Tibial nerve (tissue), 4 donors: ENCODE measurements around the gene ABR. TPM values are rescaled to one million over a fixed set of nuclear protein-coding genes. Genes with fewer than 3 reads are reported as not detected.

Experiments used
- DNase-seq, 2 donors: peaks; one replicate each; pipeline ENCODE4 v3.0.0-alpha.2; 2019; ENCODE audit warnings: low spot score in 2 of 2
- H3K27ac ChIP-seq, 4 donors: fragments of 200-600 bp; sonication (generic) in 3 of 4; one replicate each; pipeline ENCODE4 v1.5.1; 2017 to 2019; ENCODE audit warnings: mild to moderate bottlenecking in 1 of 4
- H3K27me3 ChIP-seq, 2 donors: fragments of 200-600 bp; sonication (generic) in 1 of 2; one replicate each; pipeline versions ENCODE4 v1.5.1 to v1.6.0; 2017 to 2019
- H3K36me3 ChIP-seq, 3 donors: fragments of 200-600 bp; sonication (generic); one replicate each; pipeline ENCODE4 v1.5.1; 2018 to 2019
- H3K4me1 ChIP-seq, 4 donors: fragments of 200-600 bp; sonication (generic) in 3 of 4; one replicate each; pipeline ENCODE4 v1.5.1; 2017 to 2019
- H3K4me3 ChIP-seq, 4 donors: fragments of 200-600 bp; sonication (generic) in 3 of 4; one replicate each; pipeline ENCODE4 v1.5.1; 2017 to 2019; ENCODE audit warnings: mild to moderate bottlenecking in 1 of 4, moderate library complexity in 1 of 4
- H3K9me3 ChIP-seq, 4 donors: fragments of 200-600 bp; sonication (generic) in 3 of 4; one replicate each; pipeline ENCODE4 v1.5.1; 2017 to 2019
- CTCF ChIP-seq, 5 experiments: fragments of 200-600 bp in 3 of 5; fragments of 450-650 bp in 2 of 5; sonication (generic) in 3 of 5; IDR thresholded peaks; one replicate each; pipeline ENCODE4 v1.5.1; 2016 to 2019; ENCODE audit warnings: antibody characterized with exemption in 5 of 5, mild to moderate bottlenecking in 3 of 5, moderate library complexity in 2 of 5
- EP300 ChIP-seq, 2 donors: sonication (generic); formaldehyde crosslinking; IDR thresholded peaks; one replicate each; pipeline ENCODE4 v1.6.1; 2017; ENCODE audit warnings: antibody characterized with exemption in 2 of 2, mild to moderate bottlenecking in 1 of 2
- POLR2A ChIP-seq, 2 donors: fragments of 450-650 bp; IDR thresholded peaks; one replicate each; pipeline ENCODE4 v1.6.1; 2017; ENCODE audit warnings: antibody characterized with exemption in 2 of 2, mild to moderate bottlenecking in 2 of 2, moderate library complexity in 2 of 2
- WGBS, 2 donors: methylation state at CpG; one replicate each; pipeline ENCODE4 v1.1.5; 2018; 5-methylcytosine and 5-hydroxymethylcytosine counted together
- total RNA-seq, 4 donors: library from RNA; depleted of rRNA; stranded (reverse); fragments of >200 nt; gene quantifications; one replicate each; pipeline ENCODE4 v1.1.0, GENCODE V29; 2016

Gene ABR
- total RNA-seq, 4 donors from 2014 or later, result 88.8 to 193 (median 133) TPM

DNA sequence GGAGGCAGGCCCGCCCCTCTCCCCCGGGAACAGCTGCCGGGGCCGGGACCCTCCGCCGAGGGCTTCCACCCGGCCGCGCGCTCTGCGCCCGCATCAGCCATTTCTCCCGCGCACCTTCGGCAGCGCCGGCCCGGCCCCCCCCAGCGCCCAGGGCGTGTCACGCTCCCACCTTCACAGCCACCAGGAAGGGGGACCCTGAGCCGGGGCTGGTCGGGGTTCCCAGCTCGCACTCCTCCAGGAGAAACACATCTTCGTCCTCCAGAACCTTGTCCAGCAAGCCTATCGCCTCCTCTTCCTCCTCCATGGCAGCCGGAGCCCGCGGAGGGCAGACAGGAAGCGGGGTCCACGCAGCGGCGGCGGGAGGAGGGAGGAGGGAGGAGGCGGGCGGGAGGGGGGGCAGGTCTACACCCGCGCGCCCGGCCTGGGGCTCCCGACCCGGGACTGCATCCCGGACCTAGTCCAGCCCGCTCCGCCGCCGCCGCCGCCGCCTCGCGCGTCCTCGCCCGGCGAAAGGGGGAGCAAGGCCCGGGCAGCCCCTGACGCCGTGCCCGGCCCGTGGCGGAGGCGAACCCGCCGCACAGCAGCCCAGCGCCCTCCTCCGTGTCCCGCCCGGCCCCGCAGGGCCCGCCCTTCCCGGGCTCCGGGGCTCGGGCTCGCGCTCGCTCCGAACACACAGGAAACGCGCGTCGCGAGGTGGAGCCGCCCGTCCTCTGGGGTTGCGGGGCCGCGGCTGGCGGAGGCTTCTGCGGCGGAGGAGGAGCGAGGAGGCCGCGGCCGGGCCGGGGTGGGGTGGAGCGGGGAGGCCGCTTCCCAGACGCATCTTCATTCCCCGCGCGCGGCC lies 70.8 kb downstream of the ABR start:
- 0 to 1% methylated on average over 44 to 54 of the region's 103 CpGs for WGBS, 2 donors
- DNase-seq, result peak in 1 of 2 donors; percentile 20
- Histone ChIP-seq H3K36me3 (peaks cover 0 to 6% (median 0%) of the 10 kb centered on the region in 3 donors), H3K9me3 (no peaks in the 10 kb centered on the region), H3K4me1 (peaks cover 0 to 58% (median 38%) of the 10 kb centered on the region in 4 donors), H3K27ac (peak overlapping the region; percentile 68 to 93 (median 91)), H3K27me3 (no peaks in the 10 kb centered on the region), H3K4me3 (peak overlapping the region; percentile 69 to 92 (median 80))
- no peak for TF ChIP-seq POLR2A (IDR thresholded peaks at IDR 0.05)

- TF ChIP-seq CTCF (IDR thresholded peaks at IDR 0.05) (no peak), POLR2A (IDR thresholded peaks at IDR 0.05) (no peak), EP300 (IDR thresholded peaks at IDR 0.05) (no peak)
- Histone ChIP-seq H3K27ac (peak overlapping the region; percentile 68 to 93 (median 91)), H3K27me3 (no peaks in the 10 kb centered on the region), H3K36me3 (peaks cover 0 to 10% (median 0%) of the 10 kb centered on the region in 3 donors), H3K9me3 (no peaks in the 10 kb centered on the region), H3K4me1 (peaks cover 0 to 58% (median 38%) of the 10 kb centered on the region in 4 donors), H3K4me3 (peak overlapping the region; percentile 69 to 92 (median 80))
- DNase-seq, result no peak
- WGBS, 2 donors, result 0% methylated on average over 1 of the region's 16 CpGs; no CpG with 5 or more reads in 1 of the 2 donors
Measured at GRCh38 chr17:1108478-1108764, 71.4 kb downstream of the ABR start.

DNA sequence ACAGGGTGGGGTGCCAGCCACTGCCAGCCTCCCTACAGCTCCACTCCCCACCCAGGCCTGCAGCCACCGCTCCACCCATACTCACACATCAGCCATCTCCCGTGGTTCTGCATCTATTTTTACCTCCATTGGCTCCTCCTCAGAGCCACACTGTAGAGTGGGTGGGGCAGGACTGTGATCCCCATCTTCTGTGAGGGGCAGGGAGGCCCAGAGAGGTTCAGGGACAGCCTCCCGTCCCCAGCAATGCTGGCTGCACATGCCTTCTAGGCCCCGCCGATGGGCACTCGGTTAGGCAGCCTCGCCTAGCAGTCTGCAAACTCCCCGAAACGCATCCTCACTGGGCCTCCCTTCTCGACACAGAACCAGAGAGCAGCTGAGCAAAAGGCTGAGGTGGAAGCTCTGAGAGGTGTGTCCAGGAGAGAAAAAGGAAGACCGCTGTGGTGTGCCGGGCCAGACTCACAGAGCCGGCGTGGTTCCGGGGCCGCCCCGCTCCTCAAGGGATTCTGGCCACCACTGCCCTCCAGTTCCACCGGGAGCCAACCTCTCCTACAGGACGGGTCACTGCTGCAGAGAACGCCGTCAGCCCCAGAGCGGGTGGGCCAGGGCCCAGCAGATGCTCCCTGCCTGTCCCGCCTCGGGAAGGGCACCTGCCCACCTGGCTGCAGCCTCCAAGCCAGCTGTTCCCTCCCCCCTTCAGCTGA lies 71.9 kb downstream of the ABR start:
- peaks cover 0 to 14% (median 0%) of the 10 kb centered on the region in 3 donors for H3K36me3 ChIP-seq
- H3K4me1 ChIP-seq, result peaks cover 0 to 58% (median 38%) of the 10 kb centered on the region in 4 donors
- DNase-seq, result no peak
- H3K9me3 ChIP-seq, result no peaks in the 10 kb centered on the region
- H3K27me3 ChIP-seq, result no peaks in the 10 kb centered on the region
- peak overlapping the region; percentile 69 to 92 (median 80) for H3K4me3 ChIP-seq
- H3K27ac ChIP-seq, result peak overlapping the region in 3 of 4 donors; percentile 90 to 93 (median 92)
- WGBS, 2 donors, result 39 to 53% methylated on average over 12 to 23 of the region's 24 CpGs
- TF ChIP-seq POLR2A (IDR thresholded peaks at IDR 0.05) (no peak), CTCF (IDR thresholded peaks at IDR 0.05) (no peak), EP300 (IDR thresholded peaks at IDR 0.05) (no peak)

- no peaks in the 10 kb centered on the region for H3K9me3 ChIP-seq
- H3K27ac ChIP-seq, result peak overlapping the region in 2 of 4 donors; percentile 26 to 92
- H3K4me3 ChIP-seq, result peak overlapping the region in 1 of 4 donors; percentile 69
- no peak for DNase-seq
- 85 to 87% methylated on average over 17 of the region's 20 CpGs for WGBS, 2 donors
- peaks cover 0 to 54% (median 37%) of the 10 kb centered on the region in 4 donors for H3K4me1 ChIP-seq
- no peaks in the 10 kb centered on the region for H3K27me3 ChIP-seq
- H3K36me3 ChIP-seq, result peaks cover 0 to 20% (median 0%) of the 10 kb centered on the region in 3 donors
- TF ChIP-seq EP300 (IDR thresholded peaks at IDR 0.05), result no peak
- no peak for TF ChIP-seq CTCF (IDR thresholded peaks at IDR 0.05)
- TF ChIP-seq POLR2A (IDR thresholded peaks at IDR 0.05), result no peak
Measured at GRCh38 chr17:1107083-1107776, 72.6 kb downstream of the ABR start.

DNA sequence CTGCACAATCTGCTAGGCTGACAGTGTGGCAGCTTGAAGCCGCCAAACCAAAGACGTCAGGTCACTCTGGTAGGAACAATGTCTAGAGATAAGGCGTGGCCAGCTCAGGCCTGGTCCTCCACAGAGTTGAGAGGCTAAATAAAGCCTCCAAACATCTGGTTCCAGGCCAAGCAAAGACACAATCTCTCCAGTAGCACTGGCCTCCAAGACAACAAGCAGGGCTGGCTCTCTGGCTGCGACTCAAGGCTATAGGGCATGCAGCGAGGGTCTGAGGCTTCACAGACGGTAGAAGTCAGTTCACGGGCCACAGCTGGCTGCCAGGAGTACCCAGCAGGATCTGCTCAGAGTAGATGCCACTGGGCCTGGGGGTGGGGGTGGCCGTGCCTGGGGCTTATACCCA lies 75.6 kb downstream of the ABR start:
- H3K9me3 ChIP-seq, result no peaks in the 10 kb centered on the region
- H3K36me3 ChIP-seq, result peaks cover 0 to 34% (median 0%) of the 10 kb centered on the region in 3 donors
- 74 to 80% methylated on average over 7 to 8 of the region's 8 CpGs for WGBS, 2 donors
- TF ChIP-seq EP300 (IDR thresholded peaks at IDR 0.05) (no peak), CTCF (IDR thresholded peaks at IDR 0.05) (no peak), POLR2A (IDR thresholded peaks at IDR 0.05) (no peak)
- peaks cover 0 to 25% (median 11%) of the 10 kb centered on the region in 4 donors for H3K4me1 ChIP-seq
- H3K27me3 ChIP-seq, result no peaks in the 10 kb centered on the region
- no peak overlapping the region for H3K4me3 ChIP-seq
- no peak overlapping the region for H3K27ac ChIP-seq
- no peak for DNase-seq
